ENCODE results near the gene LMX1B.

The LMX1B gene

GRCh38 chr9:126743041-126743440 lies 129.3 kb downstream of the LMX1B start:
- H4K5ac ChIP-seq (ENCODE audit: low read length): no peak overlapping the region
- H2AK5ac ChIP-seq (ENCODE audit: low read length): no peak overlapping the region
- H3K4me1 ChIP-seq (ENCODE audit: control insufficient read depth, low read depth, low read length): no peaks in the 10 kb centered on the region
- H2BK15ac ChIP-seq (replicated peaks; ENCODE audit: low read depth): no peak overlapping the region
- H3K18ac ChIP-seq (ENCODE audit: low read length): no peak overlapping the region
- no peaks in the 10 kb centered on the region for H3K79me1 ChIP-seq (ENCODE audit: low read length)
- H3K23ac ChIP-seq (ENCODE audit: low read length): no peak overlapping the region
- no peak overlapping the region for H3K4ac ChIP-seq (ENCODE audit: low read depth, low read length)
- H3K4me3 ChIP-seq (ENCODE audit: low read length): no peak overlapping the region
- no peak overlapping the region for H4K8ac ChIP-seq (ENCODE audit: low read depth, low read length)
- H3K79me2 ChIP-seq (ENCODE audit: control insufficient read depth, insufficient read depth, low read length): no peaks in the 10 kb centered on the region
- no peak for DNase-seq
- H3K27ac ChIP-seq (ENCODE audit: low read depth, low read length): no peak overlapping the region
- no peaks in the 10 kb centered on the region for H3K36me3 ChIP-seq (ENCODE audit: control insufficient read depth, insufficient read depth, low read length)
- H3K56ac ChIP-seq (ENCODE audit: low read length): no peak overlapping the region
- WGBS (ENCODE audit: extremely low coverage, insufficient coverage, low lambda C conversion rate): no CpG with 5 or more reads among the region's 5 CpGs
- H3K27me3 ChIP-seq (ENCODE audit: insufficient read depth, low read length, poor library complexity): no peaks in the 10 kb centered on the region
- H2BK120ac ChIP-seq (ENCODE audit: low read depth, low read length): no peak overlapping the region
- no peak overlapping the region for H3K4me2 ChIP-seq (ENCODE audit: low read length)
- no peak overlapping the region for H2BK5ac ChIP-seq (ENCODE audit: low read length)
- H3K9ac ChIP-seq (ENCODE audit: low read length): no peak overlapping the region

- Histone ChIP-seq H3K9ac (ENCODE audit: low read length) (no peak overlapping the region), H2BK120ac (ENCODE audit: low read depth, low read length) (no peak overlapping the region), H3K4me3 (ENCODE audit: low read length) (no peak overlapping the region), H3K4me1 (ENCODE audit: control insufficient read depth, low read depth, low read length) (no peaks in the 10 kb centered on the region), H3K36me3 (ENCODE audit: control insufficient read depth, insufficient read depth, low read length) (no peaks in the 10 kb centered on the region), H3K56ac (ENCODE audit: low read length) (no peak overlapping the region), H2BK15ac (replicated peaks; ENCODE audit: low read depth) (no peak overlapping the region), H3K27me3 (ENCODE audit: insufficient read depth, low read length, poor library complexity) (no peaks in the 10 kb centered on the region), H4K8ac (ENCODE audit: low read depth, low read length) (no peak overlapping the region), H2AK5ac (ENCODE audit: low read length) (no peak overlapping the region), H2BK5ac (ENCODE audit: low read length) (no peak overlapping the region), H3K27ac (ENCODE audit: low read depth, low read length) (no peak overlapping the region), H3K18ac (ENCODE audit: low read length) (no peak overlapping the region), H3K4ac (ENCODE audit: low read depth, low read length) (no peak overlapping the region), H3K79me2 (ENCODE audit: control insufficient read depth, insufficient read depth, low read length) (no peaks in the 10 kb centered on the region), H3K79me1 (ENCODE audit: low read length) (no peaks in the 10 kb centered on the region), H3K4me2 (ENCODE audit: low read length) (no peak overlapping the region), H3K23ac (ENCODE audit: low read length) (no peak overlapping the region), H4K5ac (ENCODE audit: low read length) (no peak overlapping the region)
- WGBS (ENCODE audit: extremely low coverage, insufficient coverage, low lambda C conversion rate): no CpG with 5 or more reads among the region's 10 CpGs
- DNase-seq: no peak
Measured at GRCh38 chr9:126745574-126746411, 132.1 kb downstream of the LMX1B start.
